GM18502 (cell line): ENCODE measurements around the gene CGNL1.

Experiments used
- ATAC-seq: cut with Tn5 transposase; IDR thresholded peaks from one replicate; pipeline ENCODE4 v1.9.1; 2021; ENCODE audit warnings: mild to moderate bottlenecking; ENCODE audit not compliant: unreplicated experiment, poor library complexity

The CGNL1 gene

DNA sequence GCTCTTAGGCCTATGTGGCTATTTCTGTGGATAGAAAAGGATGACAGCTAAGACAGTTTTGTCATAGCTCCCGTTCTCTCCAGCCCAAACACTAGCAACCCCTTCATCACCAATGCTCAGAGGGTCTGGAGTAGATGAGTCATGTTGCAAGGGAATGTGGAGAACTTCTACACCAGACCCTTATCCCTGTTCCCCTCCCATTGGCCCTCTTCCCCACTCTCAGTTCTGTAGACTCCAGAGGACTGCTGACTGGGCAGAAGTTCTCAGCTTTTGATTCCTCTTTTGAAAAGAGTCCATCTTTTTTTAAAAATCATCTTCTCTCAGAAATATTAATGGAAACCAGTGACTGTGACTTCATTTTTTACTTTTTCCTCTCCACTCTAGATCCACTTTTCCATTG lies 213.0 kb downstream of the CGNL1 start:
- no peak for ATAC-seq

DNA sequence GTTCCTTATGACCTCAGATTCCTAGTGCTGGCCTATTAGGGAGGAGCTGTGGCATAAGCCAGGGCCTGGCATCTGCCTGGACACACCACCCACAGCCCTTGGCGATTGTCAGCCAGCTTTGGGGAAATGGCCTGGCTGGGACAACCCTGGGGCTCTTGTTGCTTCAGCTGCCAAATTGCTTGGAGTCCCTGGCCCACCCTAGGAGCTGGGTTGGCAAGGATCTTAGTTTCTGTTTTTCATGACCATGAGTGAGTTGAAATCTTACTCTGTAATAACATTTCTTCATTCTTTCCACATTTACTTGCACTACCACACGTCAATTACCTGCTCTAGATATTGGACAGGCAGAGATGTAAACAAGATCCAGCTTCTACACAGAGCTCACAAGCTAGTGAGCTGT lies 213.4 kb downstream of the CGNL1 start:
- no peak for ATAC-seq

DNA sequence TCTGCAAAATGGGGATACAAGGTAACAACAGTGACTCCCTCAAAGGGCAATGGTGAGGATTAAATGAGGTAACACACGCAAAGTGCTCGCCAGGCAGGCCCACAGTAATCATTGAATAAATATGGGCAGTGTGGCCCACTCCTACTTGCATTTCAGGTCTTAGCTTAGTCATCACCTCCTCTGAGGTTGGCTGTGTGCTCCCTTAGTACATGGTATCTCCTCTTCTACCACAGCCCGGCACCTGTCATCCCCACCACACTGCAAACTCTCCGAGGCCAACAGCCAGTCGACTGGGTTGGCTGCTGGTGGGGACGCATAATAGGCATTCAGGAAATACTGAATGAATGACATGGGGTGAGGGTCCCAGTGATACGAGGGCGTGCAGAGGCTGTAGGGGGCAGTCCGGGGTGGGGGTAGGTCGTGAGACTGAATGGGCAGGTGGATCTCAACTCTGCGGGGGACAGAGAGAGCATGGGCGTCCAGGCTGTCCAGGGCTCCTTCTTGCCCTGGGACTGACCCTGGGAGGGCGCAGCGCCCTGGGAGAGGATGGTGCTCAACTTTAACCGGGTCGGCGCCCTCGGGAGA lies 215.0 kb downstream of the CGNL1 start:
- no peak for ATAC-seq

DNA sequence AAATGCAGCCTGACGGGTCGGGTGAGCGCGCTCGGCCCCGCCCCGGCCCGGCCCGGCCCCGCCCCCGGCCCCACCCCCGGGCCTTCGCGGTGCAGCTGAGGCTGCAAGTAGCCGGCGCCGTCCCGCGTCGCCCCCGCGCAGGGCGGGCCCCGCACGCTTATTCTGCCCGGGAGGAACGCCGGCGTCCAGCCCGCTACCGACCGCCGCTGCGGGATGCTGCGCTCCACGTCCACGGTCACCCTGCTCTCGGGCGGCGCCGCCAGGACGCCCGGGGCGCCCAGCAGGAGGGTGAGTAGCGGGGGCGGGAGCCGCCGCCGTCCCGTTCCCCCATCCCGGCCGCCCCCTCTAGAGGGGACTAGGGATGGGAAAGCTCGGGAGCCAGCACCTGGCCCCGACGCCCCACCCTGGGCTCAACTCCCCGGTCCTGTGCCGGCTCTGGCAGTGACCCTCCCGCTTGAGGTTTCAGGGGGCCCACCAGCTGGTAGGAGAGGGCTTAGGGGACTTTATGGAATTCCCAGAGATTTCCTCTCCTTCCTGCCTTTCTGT lies 215.6 kb downstream of the CGNL1 start, which contains the start of gene MYZAP:
TSS of gene MYZAP (plus strand) at position 83 of the 546 bp plus-strand sequence. CDS start at position 214, 131 bp downstream.
- no peak for ATAC-seq

GRCh38 chr15:57592426-57592825 lies 216.1 kb downstream of the CGNL1 start:
- ATAC-seq = no peak

DNA sequence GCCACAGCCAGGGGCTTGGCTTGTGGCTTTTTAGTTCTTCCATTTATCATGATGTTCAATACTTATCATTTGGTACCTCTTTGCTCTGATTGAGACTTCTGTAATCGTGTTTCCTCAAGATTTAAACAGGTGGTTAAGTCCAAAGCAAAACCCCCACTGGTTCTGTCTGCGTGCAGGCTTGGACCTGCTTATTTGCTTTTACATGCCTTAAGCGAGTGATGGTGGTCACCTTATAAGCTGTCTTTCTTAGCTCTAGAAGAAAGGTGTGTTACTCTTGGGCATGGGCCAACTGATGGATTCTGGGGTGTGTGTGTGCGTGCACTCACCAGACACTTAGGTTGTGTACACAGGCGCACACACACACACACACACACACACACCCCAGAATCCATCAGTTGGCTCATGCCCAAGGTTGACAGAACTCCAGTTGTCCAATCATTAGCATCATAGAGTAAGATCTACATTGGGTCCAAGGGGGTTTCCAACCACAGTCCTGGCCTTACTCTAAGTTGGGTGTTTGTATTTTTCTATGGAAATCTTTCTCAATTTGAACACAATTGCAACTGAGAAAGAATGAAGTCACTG lies 216.6 kb downstream of the CGNL1 start:
- no peak for ATAC-seq

- ATAC-seq = no peak
Observed at GRCh38 chr15:57594479-57594878, 218.2 kb downstream of the CGNL1 start.

DNA sequence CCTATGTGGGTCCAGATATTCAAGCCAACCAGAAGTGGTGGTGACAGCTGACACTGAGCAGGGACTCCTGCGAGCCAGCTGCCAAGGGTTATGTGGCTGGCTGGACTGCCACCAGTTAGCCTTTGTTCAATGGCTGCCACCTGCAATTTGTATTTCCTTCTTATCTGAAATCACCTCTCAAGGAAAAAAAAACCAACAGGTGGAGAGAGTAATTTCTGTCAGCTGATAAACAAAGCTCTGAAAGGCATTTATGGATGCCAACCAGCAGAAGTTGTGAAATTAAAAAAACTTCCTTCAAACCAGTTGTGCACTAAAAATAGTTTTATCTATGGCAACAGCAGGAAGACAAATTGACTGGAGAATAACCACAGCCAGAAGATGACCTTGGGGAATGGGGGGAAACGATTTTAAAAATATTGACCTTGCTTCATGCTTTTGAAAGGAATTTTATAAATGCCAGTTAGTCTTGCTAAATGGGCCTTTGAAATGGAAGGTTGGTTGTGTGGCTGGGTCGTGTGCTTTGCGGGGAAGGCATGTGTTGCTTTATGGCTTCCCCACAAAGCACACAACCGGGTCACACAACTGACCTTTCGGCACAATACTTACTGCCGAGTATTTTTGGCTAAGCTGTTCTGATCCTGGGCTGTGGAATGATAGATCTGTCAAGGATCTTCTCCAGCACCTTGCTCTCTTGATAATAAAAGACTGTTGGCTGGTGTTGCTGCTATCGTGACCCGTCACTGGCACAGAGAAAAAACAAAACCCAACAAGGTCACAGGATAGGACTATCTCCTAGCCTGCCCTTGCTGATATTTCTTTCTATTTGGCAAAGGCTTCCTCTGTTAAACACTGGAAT lies 218.9 kb downstream of the CGNL1 start:
- no peak for ATAC-seq

- no peak for ATAC-seq
Observed at GRCh38 chr15:57596301-57596855, 220.1 kb downstream of the CGNL1 start.

- ATAC-seq = no peak
Observed at GRCh38 chr15:57596978-57597377, 220.7 kb downstream of the CGNL1 start.

DNA sequence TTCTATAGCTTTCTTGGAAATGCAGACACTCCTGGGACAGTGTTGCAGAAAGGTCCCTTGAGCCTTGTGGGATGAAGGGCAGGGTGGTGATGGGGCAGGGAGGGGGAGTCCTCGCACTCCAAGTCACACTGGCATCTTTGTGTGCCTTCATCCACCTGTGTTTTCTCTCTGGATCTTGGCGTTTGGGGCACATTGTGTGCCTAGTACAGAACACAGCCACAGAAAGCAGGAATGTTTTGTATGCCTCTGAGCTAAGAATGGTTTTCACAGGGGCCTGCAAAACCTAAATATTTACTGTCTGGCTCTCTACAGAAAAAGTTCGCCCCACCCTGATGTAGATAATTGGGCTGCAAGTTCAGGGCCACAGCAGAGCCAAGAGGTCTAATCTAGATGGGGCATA lies 221.1 kb downstream of the CGNL1 start:
- no peak for ATAC-seq

GRCh38 chr15:57598346-57598745 lies 222.0 kb downstream of the CGNL1 start:
- ATAC-seq = no peak

DNA sequence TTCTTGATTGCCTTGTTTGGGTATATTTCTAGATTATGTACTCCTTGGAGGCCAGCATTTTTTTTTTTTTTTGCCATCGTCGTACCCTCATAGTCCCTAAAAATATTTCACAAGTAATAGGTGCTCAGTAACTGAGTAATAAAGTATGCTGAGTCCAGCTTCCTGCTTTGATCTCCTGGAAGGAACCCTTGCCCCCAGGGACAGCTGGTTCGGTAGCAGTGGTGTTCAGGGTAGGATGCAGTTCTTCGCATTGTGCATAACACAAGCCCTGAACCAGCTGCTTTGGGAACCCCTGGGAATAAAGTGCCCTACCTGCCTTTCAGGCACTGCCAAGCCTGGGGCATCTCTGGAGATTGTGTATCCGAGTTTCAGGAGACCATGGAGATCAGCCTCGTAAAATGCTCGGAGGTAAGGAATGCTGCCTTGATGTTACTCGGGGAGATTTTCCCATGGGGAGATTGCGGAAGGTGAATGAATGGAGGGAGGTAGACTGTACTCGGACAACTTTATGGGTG lies 223.0 kb downstream of the CGNL1 start:
- no peak for ATAC-seq

- no peak for ATAC-seq
Observed at GRCh38 chr15:57600197-57600596, 223.9 kb downstream of the CGNL1 start.
